Activated T-helper 9 cell treated with anti-CD3 and anti-CD28 coated beads, Interleukin-2, amount 50 U/mL, for 16 hours (primary cell): ENCODE measurements around the gene CRYBG3.

Source experiments
- DNase-seq: peaks from one replicate; pipeline ENCODE4 v3.0.0-alpha.2; 2020; ENCODE audit warnings: low read depth

The CRYBG3 gene

DNA sequence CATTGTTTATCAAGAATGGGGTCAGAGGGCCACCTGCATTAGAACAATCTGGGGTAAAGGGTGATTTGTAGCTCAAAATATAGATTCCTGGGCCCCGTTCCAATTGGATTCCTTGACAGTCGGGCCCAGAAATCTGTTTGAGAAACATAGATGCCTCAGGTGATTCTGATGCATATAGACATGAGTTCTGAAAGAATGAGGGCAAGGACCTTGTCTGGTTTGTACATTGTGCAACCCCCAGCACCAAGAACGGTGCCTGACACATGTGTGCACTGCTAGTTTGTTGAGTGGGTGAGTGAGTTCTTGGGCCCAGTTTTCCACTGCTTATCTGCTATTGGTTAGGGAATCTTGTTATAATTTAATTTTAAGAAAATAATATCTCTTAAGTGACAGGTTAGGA lies 16.6 kb downstream of the CRYBG3 start:
- no peak for DNase-seq

DNA sequence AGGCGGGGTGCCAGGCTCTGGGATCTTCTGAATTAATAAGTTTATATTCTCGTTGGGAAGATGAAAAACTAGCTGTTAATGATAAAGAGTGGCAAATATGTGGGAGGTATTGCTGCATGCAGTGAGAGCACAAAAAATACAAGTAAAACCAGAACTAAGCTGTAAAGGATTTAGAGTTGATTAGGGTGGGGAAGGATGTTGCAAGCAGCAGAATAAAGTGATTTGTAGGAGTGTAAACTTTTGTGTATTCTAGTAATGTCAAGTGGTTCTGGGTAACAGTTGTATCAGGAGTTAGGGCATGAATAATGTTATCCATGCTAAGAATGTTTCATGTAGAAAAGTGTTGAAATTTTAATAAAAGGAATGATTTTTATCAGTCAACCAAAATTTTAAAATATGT lies 18.1 kb downstream of the CRYBG3 start:
- DNase-seq, result no peak

- no peak for DNase-seq
These were observed 19.5 kb downstream of the CRYBG3 start for GRCh38 chr3:97841304-97841703.

DNA sequence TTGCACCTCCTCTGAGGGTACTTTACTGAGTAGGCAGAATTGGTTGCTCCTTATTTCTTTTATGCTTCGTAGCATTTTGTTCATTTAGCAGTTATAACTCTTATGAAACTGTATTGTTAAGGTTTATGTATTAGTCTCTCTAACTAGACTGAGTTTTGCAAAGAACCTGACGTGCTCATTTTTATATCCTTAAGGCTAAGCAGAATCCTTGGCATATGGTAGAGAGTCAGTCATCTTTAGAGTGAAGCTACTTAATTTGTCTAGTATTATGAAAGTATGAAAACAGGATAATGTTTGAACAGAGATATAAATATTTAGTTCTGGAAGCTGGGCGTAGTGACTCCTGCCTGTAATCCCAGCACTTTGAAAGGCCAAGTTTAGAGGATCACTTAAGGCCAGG lies 20.1 kb downstream of the CRYBG3 start:
- no peak for DNase-seq

DNA sequence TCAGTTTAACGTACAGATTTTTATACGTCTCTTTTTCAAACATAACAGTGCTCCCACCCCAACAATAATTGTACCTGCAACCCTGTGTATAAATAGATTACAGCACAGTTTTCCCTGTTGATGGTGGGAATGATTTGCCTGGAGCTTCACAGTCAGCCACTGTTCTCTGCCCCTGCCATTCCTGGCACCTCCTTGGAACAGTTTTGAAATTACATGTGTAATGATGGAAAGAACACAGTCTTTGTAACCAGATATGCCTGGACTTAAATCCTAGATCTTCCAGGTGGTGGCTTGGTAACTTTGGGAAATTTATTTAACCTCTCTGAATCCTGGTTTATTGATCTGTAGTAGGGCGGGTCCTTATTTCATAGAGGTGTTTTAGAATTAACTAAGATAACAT lies 27.0 kb downstream of the CRYBG3 start:
- no peak for DNase-seq

GRCh38 chr3:97857401-97857800 lies 35.6 kb downstream of the CRYBG3 start:
- no peak for DNase-seq

- no peak for DNase-seq
These were observed 38.6 kb downstream of the CRYBG3 start for GRCh38 chr3:97860364-97860763.

DNA sequence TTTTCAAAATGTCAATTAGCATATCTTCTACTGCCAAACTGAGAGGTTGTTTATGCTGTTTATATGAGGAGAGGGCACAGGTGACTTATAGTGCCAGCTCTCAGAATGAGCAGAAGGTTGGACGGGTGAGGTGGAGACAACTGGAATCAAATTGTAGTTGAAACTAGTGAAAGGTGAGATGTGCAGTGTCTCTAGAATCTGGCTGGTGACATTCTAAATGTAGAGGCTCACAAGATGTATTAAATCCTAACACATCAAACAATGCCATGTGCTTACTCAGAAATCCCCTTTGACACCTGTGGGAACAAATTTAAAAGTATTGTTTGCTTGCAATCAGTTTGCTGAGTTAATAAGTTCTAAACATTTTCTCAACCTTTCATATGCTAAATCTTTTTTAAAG lies 40.8 kb downstream of the CRYBG3 start:
- DNase-seq, result no peak

DNA sequence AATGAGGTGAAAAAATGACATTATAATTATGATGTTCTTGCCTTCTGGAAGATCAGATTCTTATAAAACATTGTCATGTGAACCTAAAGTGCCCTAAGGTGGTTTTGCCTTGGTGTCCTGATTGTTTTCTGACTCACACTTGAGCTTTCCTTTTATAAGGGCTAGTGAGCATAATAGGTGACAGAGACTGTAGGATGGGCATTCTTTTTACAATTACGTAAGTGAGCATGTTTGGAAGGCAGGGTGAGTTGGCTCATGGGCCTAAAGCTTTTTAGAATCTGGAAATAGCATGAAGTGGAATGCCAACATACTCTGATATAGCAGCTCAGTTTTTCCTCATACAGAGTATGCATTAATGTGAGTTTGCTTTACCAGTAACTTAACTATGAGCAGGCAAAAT lies 41.2 kb downstream of the CRYBG3 start:
- no peak for DNase-seq

DNA sequence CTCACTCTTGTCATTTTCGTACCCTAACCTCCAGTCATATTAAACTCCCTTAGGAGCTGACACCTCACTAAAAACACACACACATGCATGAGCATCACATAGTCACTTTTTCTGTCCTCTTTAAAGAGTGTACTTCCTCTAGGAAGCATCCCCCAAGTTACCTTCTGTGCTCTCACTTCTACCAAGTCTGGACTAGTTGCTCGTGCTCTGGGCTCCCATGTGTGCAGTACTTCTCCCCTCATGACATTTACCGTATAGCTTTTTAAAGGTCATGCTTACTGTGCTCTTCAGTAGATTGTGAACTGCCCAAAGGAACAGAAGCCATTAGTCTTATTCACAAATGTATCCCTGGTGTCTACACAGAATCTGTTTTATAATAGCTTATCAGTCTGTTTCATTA lies 42.0 kb downstream of the CRYBG3 start:
- DNase-seq, result no peak

- no peak for DNase-seq
These were observed 49.4 kb downstream of the CRYBG3 start for GRCh38 chr3:97871186-97871585.

DNA sequence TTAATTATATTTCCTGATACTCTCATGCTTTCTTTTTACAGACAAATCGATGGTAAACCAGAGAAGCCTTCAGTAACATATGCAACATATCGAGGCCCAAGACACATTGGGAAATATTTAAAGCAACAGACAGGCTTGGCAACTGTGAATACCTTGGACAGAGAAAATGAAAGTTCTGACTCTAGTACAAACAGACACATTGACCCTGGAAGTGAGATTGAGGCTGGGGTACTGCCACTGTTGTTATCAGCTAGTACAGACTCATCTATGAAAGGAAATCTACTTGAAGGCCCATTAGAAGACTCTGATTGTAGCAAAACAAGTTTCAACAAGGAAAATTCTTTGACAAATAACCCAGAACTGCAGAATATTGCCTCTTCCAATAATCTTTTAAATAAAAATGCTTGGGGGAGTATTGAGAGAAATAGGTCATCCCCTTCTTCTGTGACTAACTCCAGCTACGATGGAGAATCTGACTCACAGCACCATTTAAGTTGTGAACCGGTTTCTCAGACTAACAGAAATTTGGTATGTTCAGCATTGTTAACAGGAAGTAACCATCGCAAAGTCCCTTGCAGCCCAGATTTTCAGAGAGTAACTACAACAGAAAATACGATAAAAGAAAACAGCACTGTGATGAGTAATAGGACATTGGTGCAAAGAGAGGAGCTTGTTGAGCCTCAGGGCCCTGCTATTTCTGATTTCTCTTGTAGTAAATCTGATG lies 50.2 kb downstream of the CRYBG3 start:
- DNase-seq, result peak; percentile 13

DNA sequence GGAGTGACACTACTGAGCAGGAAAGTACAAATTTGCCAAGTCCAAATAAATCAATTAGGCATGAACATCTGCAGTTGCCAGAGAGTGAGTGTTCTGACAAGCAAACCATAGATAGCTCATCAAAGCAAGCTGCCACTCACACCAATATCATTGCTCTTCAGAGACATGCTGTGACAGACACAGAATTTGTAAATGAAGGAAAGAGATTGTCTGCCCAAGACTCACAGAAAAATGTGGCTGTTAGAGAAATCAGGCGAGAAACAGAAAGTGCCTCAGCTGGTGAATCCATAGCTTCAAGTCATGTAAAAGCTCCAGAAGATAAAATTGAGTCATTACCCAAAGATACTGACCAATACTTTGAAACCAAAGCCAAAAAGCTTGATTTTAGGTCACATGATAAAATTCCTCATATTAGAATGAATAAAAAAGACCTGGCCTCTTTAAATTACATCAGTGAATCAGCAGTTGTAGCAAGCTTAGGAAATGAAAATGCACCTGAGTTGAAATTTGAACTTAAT lies 50.8 kb downstream of the CRYBG3 start:
- DNase-seq, result no peak

DNA sequence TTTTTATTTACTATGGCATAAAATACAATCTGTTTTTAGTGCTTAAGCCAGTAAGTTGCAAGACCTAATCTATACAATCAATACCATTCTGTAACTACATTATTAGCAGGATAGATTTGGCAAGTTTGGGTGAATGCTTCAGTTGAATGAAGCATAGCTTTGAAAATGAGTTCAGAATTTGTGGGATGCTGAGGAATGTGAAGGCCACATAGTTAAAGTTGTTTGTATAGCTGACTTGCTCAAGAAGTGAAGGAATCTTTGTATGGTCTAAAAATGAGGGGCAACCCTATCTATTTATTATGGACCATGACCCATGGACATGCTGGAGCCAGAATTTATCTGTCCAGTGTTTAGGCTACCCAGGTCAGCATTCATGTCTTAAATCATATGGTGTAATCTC lies 58.5 kb downstream of the CRYBG3 start:
- no peak for DNase-seq

GRCh38 chr3:97882975-97883598 lies 61.3 kb downstream of the CRYBG3 start:
- DNase-seq, result no peak

- no peak for DNase-seq
These were observed 61.9 kb downstream of the CRYBG3 start for GRCh38 chr3:97883736-97884135.

GRCh38 chr3:97884586-97885123 lies 62.8 kb downstream of the CRYBG3 start:
- no peak for DNase-seq

- no peak for DNase-seq
These were observed 64.4 kb downstream of the CRYBG3 start for GRCh38 chr3:97885931-97886824.

GRCh38 chr3:97889814-97890213 lies 68.0 kb downstream of the CRYBG3 start:
- DNase-seq, result no peak

DNA sequence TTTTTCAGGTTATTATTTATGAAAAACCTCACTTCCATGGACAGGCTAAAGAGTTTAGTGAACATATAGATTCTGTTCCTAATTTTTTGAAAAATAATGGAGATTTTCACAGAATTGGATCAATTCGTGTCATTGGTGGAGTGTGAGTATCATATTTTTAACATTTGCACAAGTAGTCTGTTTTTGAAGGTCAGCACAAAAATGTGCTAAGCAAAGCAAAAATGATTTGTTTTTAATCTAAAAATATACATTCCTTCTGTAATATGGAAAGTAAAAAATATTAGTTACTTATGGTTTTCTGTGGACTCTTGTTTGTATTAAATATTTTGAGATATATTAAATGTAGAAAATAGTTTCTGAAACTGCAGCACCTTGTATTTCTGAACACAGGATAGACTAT lies 71.0 kb downstream of the CRYBG3 start:
- no peak for DNase-seq

GRCh38 chr3:97895216-97895615 lies 73.4 kb downstream of the CRYBG3 start:
- no peak for DNase-seq

- no peak for DNase-seq
These were observed 74.3 kb downstream of the CRYBG3 start for GRCh38 chr3:97896129-97896528.

- no peak for DNase-seq
These were observed 74.7 kb downstream of the CRYBG3 start for GRCh38 chr3:97896547-97896946.
